H1 (cell line): ENCODE results near the gene PRADC1.

Source experiments
- BACH1 ChIP-seq: IDR thresholded peaks from 2 replicates; pipeline ENCODE4 v1.6.1; 2012; ENCODE audit warnings: low read length, improper control_type of control experiment
- CTCF ChIP-seq, 3 experiments: IDR thresholded peaks; 1 replicate in 2 of 3; 2 replicates in 1 of 3; pipeline versions ENCODE4 v1.5.1 to v1.6.1; 2011; ENCODE audit warnings: low read length in 3 of 3, mild to moderate bottlenecking in 3 of 3, inconsistent platforms in 2 of 3, low read depth in 1 of 3, moderate library complexity in 1 of 3; ENCODE audit not compliant: insufficient read depth in 1 of 3; ENCODE audit errors: control extremely low read depth in 1 of 3
- E2F6 ChIP-seq: IDR thresholded peaks from 2 replicates; pipeline ENCODE4 v1.6.1; 2012; ENCODE audit warnings: inconsistent platforms
- EZH2 ChIP-seq: fragments of 200-600 bp; sonication (generic); IDR thresholded peaks from 2 replicates; pipeline ENCODE4 v1.7.1; 2012; ENCODE audit warnings: low read depth, mild to moderate bottlenecking, moderate library complexity, low read length, inconsistent platforms; ENCODE audit not compliant: severe bottlenecking
- GABPA ChIP-seq: IDR thresholded peaks from 2 replicates; pipeline ENCODE4 v1.6.1; 2011; ENCODE audit warnings: mild to moderate bottlenecking, low read length, moderate library complexity, borderline replicate concordance; ENCODE audit not compliant: insufficient read depth
- HDAC2 ChIP-seq, 2 experiments: fragments of 300-600 bp in 1 of 2; sonication (generic) in 1 of 2; IDR thresholded peaks; 2 replicates each; pipeline ENCODE4 v1.6.1; 2011 to 2012; ENCODE audit warnings: low read depth in 2 of 2, low read length in 2 of 2, mild to moderate bottlenecking in 2 of 2, moderate library complexity in 2 of 2, borderline replicate concordance in 1 of 2, inconsistent platforms in 1 of 2
- HDAC6 ChIP-seq: IDR thresholded peaks from one replicate; pipeline ENCODE4 v1.7.1; 2012; ENCODE audit warnings: low read depth, mild to moderate bottlenecking, inconsistent platforms, low read length, moderate library complexity
- POLR2A ChIP-seq, 2 experiments: IDR thresholded peaks; 1 replicate in 1 of 2; 2 replicates in 1 of 2; pipeline ENCODE4 v1.6.1; 2011; ENCODE audit warnings: low read depth in 2 of 2, low read length in 2 of 2, mild to moderate bottlenecking in 2 of 2; ENCODE audit errors: control extremely low read depth in 1 of 2
- RNF2 ChIP-seq: fragments of 200-900, 300-1000 bp; sonication (generic); IDR thresholded peaks from 2 replicates; pipeline ENCODE4 v1.7.1; 2016; ENCODE audit warnings: borderline replicate concordance, low read depth, mild to moderate bottlenecking, antibody characterized with exemption, low read length; ENCODE audit not compliant: poor library complexity, severe bottlenecking; ENCODE audit errors: missing control alignments
- SIN3A ChIP-seq, 2 experiments: IDR thresholded peaks in 1 of 2; conservative IDR thresholded peaks in 1 of 2; 2 replicates each; pipeline ENCODE4 v1.6.1; 2011 to 2012; ENCODE audit warnings: low read length in 2 of 2, improper control_type of control experiment in 1 of 2, low read depth in 1 of 2, mild to moderate bottlenecking in 1 of 2
- ZNF274 ChIP-seq: IDR thresholded peaks from 2 replicates; pipeline ENCODE4 v1.7.0; 2012; ENCODE audit warnings: low read length, borderline replicate concordance; ENCODE audit errors: extremely low read depth

- TF ChIP-seq CTCF (IDR thresholded peaks at IDR 0.05; ENCODE audit: control extremely low read depth in 1 of 3, insufficient read depth in 1 of 3, low read depth in 1 of 3, low read length in 3 of 3) (no peak), GABPA (no peak), EZH2 (no peak), POLR2A (IDR thresholded peaks at IDR 0.05; ENCODE audit: control extremely low read depth in 1 of 2, low read depth in 2 of 2, low read length in 2 of 2) (no peak), HDAC6 (no peak), RNF2 (no peak), E2F6 (no peak), BACH1 (no peak), HDAC2 (IDR thresholded peaks at IDR 0.05; ENCODE audit: borderline replicate concordance in 1 of 2, low read depth in 2 of 2, low read length in 2 of 2) (no peak), ZNF274 (no peak), SIN3A (conservative IDR thresholded peaks at IDR 0.05 in 1 of 2, IDR thresholded peaks at IDR 0.05 in 1 of 2; ENCODE audit: low read depth in 1 of 2, low read length in 2 of 2) (no peak)
Measured at GRCh38 chr2:73239776-73240175, 6.7 kb upstream of the PRADC1 start.
